C4-2B (cell line): ENCODE measurements around the gene MORN1.

ENCODE experiments used
- CTCF ChIP-seq: fragments of 450-650 bp; conservative IDR thresholded peaks from 2 replicates; pipeline ENCODE4 v1.5.1; 2017; ENCODE audit warnings: mild to moderate bottlenecking
- ZFX ChIP-seq: fragments of 450-650 bp; IDR thresholded peaks from 2 replicates; pipeline ENCODE4 v1.6.1; 2017

- TF ChIP-seq CTCF (no peak), ZFX (no peak)
These were observed 13.6 kb upstream of the MORN1 start for GRCh38 chr1:2404890-2405511.
